ENCODE data around the gene WIPI1. TPM values are rescaled to one million over a fixed set of nuclear protein-coding genes. Genes with fewer than 3 reads are reported as not detected.

Gene WIPI1
- total and polyA plus RNA-seq, 2 of the 13 experiments (the other 11 are each of a cell fraction or from before 2014, with no cell fraction given), result 29.4 to 141 TPM

- TF ChIP-seq ZNF142 (CRISPR knock-in tag; IDR thresholded peaks at IDR 0.05), result no peak
- TF ChIP-seq KDM2A (CRISPR knock-in tag; IDR thresholded peaks at IDR 0.05; ENCODE audit: borderline replicate concordance, low read depth), result 0 out of 2 replicates have a peak, but pooled peaks have one; percentile 27
- peak; percentile 17 for TF ChIP-seq ZNF18 (CRISPR knock-in tag; IDR thresholded peaks at IDR 0.05; ENCODE audit: insufficient replicate concordance)
- TF ChIP-seq IKZF4 (CRISPR knock-in tag; IDR thresholded peaks at IDR 0.05; ENCODE audit: borderline replicate concordance, low read depth, not compliant biosample characterization), result peak; percentile 49
- no peak for TF ChIP-seq THAP11 (CRISPR knock-in tag; IDR thresholded peaks at IDR 0.05)
- 0 out of 2 replicates have a peak, but pooled peaks have one; percentile 46 for TF ChIP-seq ZIK1 (CRISPR knock-in tag; IDR thresholded peaks at IDR 0.05; ENCODE audit: borderline replicate concordance, low read depth)
- 0 out of 2 replicates have a peak, but pooled peaks have one; percentile 14 for TF ChIP-seq MIER2 (CRISPR knock-in tag; IDR thresholded peaks at IDR 0.05)
- TF ChIP-seq TBX2 (CRISPR knock-in tag; IDR thresholded peaks at IDR 0.05; ENCODE audit: borderline replicate concordance), result peak; percentile 37; the same call in 1 of the 2 replicates
- peak; percentile 47; the same call in 1 of the 2 replicates for TF ChIP-seq ZNF792 (CRISPR knock-in tag; IDR thresholded peaks at IDR 0.05)
- 0 out of 2 replicates have a peak, but pooled peaks have one; percentile 20 for TF ChIP-seq ZNF614 (CRISPR knock-in tag; IDR thresholded peaks at IDR 0.05; ENCODE audit: borderline replicate concordance)
- TF ChIP-seq RFX3 (CRISPR knock-in tag; IDR thresholded peaks at IDR 0.05), result no peak
- TF ChIP-seq ZNF17 (CRISPR knock-in tag; IDR thresholded peaks at IDR 0.05), result no peak
- peak; percentile 14; the same call in 1 of the 2 replicates for TF ChIP-seq ZFX (CRISPR knock-in tag; IDR thresholded peaks at IDR 0.05; ENCODE audit: low read depth)
- peak; percentile 52; the same call in 1 of the 2 replicates for TF ChIP-seq YEATS2 (CRISPR knock-in tag; IDR thresholded peaks at IDR 0.05; ENCODE audit: borderline replicate concordance)
- TF ChIP-seq SP4 (CRISPR knock-in tag; IDR thresholded peaks at IDR 0.05), result peak; percentile 67
- no peak for TF ChIP-seq ZNF557 (CRISPR knock-in tag; IDR thresholded peaks at IDR 0.05)
- 0 out of 2 replicates have a peak, but pooled peaks have one; percentile 35 for TF ChIP-seq ZBTB39 (CRISPR knock-in tag; IDR thresholded peaks at IDR 0.05)
Observed at GRCh38 chr17:68435876-68436842, 21.1 kb downstream of the WIPI1 start (continued).

Data from HepG2 (cell line).